Mucosa of rectum (tissue), 2 donors: ENCODE measurements around the gene IHH.

Experiments
- H3K27ac ChIP-seq, 2 donors: one replicate each; pipeline ENCODE4 v1.7.0; 2013; ENCODE audit warnings: inconsistent platforms in 2 of 2, low read depth in 2 of 2, low read length in 2 of 2
- H3K27me3 ChIP-seq, 2 donors: one replicate each; pipeline ENCODE4 v1.7.0; 2013; ENCODE audit warnings: low read length in 2 of 2; ENCODE audit not compliant: control insufficient read depth in 2 of 2, insufficient read depth in 2 of 2
- H3K36me3 ChIP-seq, 2 donors: one replicate each; pipeline ENCODE4 v1.7.0; 2013; ENCODE audit warnings: low read length in 2 of 2; ENCODE audit not compliant: control insufficient read depth in 2 of 2, insufficient read depth in 2 of 2
- H3K4me1 ChIP-seq, 2 donors: one replicate each; pipeline ENCODE4 v1.7.0; 2013; ENCODE audit warnings: low read length in 2 of 2, mild to moderate bottlenecking in 1 of 2; ENCODE audit not compliant: control insufficient read depth in 2 of 2, insufficient read depth in 2 of 2
- H3K4me3 ChIP-seq, 2 donors: one replicate each; pipeline ENCODE4 v1.7.0; 2013; ENCODE audit warnings: low read length in 2 of 2
- H3K9ac ChIP-seq, 2 donors: one replicate each; pipeline ENCODE4 v1.7.0; 2013; ENCODE audit warnings: low read length in 2 of 2, low read depth in 1 of 2, mild to moderate bottlenecking in 1 of 2
- H3K9me3 ChIP-seq, 2 donors: one replicate each; pipeline ENCODE4 v1.7.0; 2013; ENCODE audit warnings: low read length in 2 of 2; ENCODE audit not compliant: control insufficient read depth in 2 of 2
- donor health status: healthy.
- donor health status: Normal muscosa, but diverticular disease.

Gene IHH

DNA sequence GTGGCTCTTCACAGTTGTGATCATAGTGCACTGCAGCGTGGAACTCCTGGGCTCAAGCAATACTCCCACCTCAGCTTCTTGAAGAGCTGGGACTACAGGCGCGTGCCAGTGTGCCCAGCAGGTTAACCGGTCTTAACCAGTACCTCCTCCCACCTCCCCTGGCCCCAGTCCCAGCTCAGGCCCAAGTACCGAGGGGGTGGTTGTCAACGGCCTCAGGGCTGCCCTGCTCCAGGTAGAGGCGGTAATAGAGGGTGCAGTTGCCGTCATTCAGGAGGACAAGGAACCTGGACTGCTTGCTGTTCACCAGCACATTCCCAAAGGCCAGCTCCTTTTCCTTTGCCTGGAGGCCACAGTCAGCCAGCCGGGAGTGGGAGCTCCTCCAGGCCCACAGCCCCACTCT is 39.1 kb downstream of the IHH start:
- Histone ChIP-seq H3K36me3 (no peaks in the 10 kb centered on the region), H3K4me1 (no peaks in the 10 kb centered on the region), H3K4me3 (no peak overlapping the region), H3K9me3 (no peaks in the 10 kb centered on the region), H3K27ac (no peak overlapping the region), H3K9ac (no peak overlapping the region), H3K27me3 (no peaks in the 10 kb centered on the region)

DNA sequence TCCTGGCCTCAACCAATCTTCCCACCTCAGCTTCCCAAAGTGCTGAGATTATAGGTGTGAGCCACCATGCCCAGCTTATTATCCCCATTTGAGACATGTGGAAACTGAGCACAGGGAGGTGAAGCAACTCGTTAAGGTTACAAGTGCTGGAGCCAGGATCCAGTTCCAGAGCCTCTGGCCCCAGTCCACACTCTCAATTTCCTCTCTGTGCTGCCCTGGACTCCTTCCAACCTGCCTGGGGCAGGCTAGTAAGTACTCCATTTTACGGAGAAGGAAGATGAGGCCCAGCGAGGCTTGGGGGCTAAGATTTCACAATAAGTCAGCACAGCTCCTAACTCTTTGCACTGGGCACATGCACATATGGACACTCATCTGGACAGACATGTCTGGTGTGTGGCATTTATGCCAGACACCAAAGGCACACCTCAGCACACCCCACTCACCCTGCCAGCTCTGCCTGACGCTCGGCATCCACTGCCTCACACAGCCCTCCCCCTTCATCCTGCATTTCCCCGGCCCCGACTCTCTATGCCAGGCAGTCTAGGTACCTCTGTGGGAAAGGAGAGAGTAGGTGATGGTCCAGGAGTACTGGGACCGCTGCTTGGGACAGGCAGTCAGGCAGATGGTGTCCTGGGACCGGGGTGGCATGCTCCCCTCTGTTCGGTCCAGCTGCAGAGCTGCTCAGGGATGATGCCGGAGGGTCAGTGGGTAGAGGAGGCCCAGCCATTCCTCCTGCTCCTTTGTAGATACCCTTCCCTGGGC is 39.9 kb downstream of the IHH start:
- no peaks in the 10 kb centered on the region for H3K27me3 ChIP-seq
- H3K4me1 ChIP-seq, result no peaks in the 10 kb centered on the region
- no peaks in the 10 kb centered on the region for H3K9me3 ChIP-seq
- H3K36me3 ChIP-seq, result no peaks in the 10 kb centered on the region
- H3K9ac ChIP-seq, result no peak overlapping the region
- no peak overlapping the region for H3K27ac ChIP-seq
- H3K4me3 ChIP-seq, result no peak overlapping the region

DNA sequence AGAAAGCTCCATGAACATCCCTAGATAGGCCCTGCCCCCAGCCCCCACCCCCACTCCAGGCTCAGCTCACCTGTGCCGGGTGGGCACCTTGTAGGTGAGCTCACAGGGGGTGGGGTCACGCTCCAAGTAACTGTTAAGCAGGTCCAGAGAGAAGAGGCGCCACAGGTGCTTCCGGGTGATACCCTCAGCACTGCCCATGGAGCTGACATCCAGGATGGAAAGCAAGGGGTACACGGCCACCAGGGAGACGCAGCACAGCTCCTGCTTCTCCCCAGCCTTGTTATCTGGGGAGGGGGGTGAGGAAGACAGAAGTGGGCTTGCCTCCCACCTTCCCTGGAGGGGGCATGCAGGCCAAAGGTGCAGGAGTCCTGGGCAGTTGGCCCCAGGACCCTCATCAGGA is 41.3 kb downstream of the IHH start:
- H3K4me1 ChIP-seq, result no peaks in the 10 kb centered on the region
- no peaks in the 10 kb centered on the region for H3K36me3 ChIP-seq
- no peaks in the 10 kb centered on the region for H3K9me3 ChIP-seq
- H3K27ac ChIP-seq, result no peak overlapping the region
- H3K9ac ChIP-seq, result no peak overlapping the region
- no peaks in the 10 kb centered on the region for H3K27me3 ChIP-seq
- H3K4me3 ChIP-seq, result no peak overlapping the region

DNA sequence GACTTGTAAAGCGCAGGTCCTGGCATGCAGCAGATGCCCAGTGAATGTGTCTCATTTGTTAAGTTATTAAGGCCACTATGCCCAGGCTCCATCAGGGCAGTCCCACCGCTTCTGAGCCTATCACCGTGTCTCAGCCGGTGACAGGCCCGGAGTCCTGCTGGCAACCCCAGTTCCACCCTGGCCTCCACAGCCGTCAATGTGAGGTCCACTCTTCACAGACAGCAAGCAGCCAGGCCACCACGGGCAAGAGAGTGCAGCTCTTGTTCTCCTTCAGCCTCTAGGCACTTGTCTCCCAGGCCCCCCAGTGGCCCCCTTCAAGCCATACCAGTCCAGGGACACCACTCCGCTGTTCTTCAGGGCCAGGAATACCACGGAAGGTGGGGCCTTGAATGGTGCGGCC is 42.0 kb downstream of the IHH start:
- Histone ChIP-seq H3K27ac (no peak overlapping the region), H3K9ac (no peak overlapping the region), H3K36me3 (no peaks in the 10 kb centered on the region), H3K27me3 (no peaks in the 10 kb centered on the region), H3K4me1 (no peaks in the 10 kb centered on the region), H3K9me3 (no peaks in the 10 kb centered on the region), H3K4me3 (no peak overlapping the region)

DNA sequence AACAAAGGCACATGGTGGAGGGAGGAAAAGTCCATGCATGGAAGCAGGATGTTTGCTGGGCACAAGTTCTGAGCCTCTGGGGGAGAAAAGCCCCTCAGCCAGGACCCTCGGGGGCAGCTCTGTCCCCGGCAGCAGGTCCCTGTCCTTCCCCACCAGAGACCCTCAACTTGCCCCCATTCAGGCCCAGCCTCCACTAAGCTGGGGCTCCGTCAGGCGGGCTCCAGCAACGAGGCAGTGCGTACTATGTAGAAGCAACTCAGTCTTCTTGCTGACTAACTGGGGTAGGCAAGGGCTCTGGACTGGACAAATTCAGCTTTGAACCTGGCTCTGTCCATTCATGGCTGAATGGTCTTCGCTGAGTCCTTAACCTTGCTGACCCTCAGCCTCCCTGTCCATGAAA is 42.4 kb downstream of the IHH start:
- no peak overlapping the region for H3K4me3 ChIP-seq
- H3K4me1 ChIP-seq, result no peaks in the 10 kb centered on the region
- no peaks in the 10 kb centered on the region for H3K9me3 ChIP-seq
- H3K9ac ChIP-seq, result no peak overlapping the region
- no peaks in the 10 kb centered on the region for H3K27me3 ChIP-seq
- no peak overlapping the region for H3K27ac ChIP-seq
- no peaks in the 10 kb centered on the region for H3K36me3 ChIP-seq

DNA sequence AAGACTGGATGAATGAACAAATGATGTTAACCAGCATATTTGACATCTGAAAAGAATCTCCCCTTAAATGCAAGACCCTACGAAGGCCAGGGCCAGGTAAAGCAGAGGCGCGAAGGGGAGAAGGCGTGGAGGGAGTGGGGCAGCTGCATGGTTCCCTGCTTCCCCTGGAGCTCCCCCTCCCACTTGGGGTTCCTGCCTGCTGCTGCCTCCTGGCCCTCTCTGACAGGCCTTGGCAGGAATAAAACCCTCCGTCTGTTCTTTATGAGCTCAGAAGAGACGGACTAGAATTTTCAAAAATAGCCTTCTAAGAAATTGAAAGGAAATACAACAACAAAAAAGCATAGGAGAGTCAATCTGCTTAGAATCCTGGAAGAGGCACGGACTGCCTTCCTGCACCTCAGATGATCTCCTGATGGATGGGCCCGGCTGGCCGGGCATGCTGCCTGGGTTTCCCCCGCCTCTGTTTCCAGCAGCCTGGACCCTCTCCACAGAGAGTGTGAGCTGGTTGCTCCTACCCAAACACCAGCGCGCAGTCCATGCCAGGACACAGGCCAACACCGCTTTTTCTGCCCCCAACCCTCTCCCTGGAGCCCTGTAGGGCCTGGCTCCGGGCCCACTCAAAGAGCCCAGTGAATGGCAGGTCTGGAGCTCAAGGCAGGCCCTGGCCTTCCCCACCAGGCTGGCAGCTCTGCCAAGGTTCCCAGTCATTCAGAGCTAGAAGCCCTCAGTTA is 43.4 kb downstream of the IHH start:
- Histone ChIP-seq H3K36me3 (no peaks in the 10 kb centered on the region), H3K27me3 (no peaks in the 10 kb centered on the region), H3K9ac (no peak overlapping the region), H3K27ac (no peak overlapping the region), H3K9me3 (no peaks in the 10 kb centered on the region), H3K4me3 (no peak overlapping the region), H3K4me1 (no peaks in the 10 kb centered on the region)

DNA sequence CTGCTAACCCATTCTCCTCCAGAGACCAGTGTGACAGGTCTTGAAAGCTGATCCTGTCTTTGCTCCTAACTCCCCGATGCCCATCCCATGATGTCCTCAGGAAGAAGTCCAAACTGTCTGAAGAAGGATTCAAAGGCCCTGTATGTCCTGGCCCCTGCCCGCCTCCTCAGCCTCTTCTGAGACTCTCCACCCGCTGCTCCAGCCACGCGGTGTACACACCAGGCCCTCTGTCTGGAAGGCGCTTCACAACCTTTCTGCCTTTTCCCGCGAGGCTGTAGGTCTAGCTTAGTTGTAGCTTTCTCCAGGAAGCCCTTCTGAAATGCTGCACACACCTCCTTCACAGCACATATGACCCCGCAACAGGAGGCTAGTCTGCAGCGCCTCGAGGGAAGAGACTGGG is 44.0 kb downstream of the IHH start:
- H3K27me3 ChIP-seq, result no peaks in the 10 kb centered on the region
- no peaks in the 10 kb centered on the region for H3K36me3 ChIP-seq
- no peak overlapping the region for H3K27ac ChIP-seq
- no peak overlapping the region for H3K9ac ChIP-seq
- no peaks in the 10 kb centered on the region for H3K9me3 ChIP-seq
- no peaks in the 10 kb centered on the region for H3K4me1 ChIP-seq
- H3K4me3 ChIP-seq, result no peak overlapping the region

DNA sequence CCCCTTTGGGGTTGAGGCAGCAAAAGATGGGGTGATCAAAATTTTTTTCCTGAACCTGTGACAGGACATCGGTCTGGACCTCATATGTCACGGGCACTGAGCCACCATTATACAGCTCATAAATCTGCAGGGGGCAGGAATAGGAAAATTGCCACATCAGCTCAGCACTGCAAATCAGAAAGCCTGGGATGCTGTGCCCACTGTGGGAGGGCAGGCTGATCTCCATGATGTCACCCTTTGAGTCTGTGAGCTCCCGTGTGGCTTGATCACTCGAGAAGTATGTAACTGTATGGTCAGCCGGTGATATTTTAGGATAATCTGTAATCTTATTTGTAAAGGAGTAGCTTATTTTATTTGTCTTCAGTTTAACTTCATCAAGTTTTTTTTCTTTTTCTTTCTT is 49.8 kb downstream of the IHH start:
- Histone ChIP-seq H3K4me3 (no peak overlapping the region), H3K4me1 (no peaks in the 10 kb centered on the region), H3K9ac (no peak overlapping the region), H3K27me3 (peaks cover 0 to 6% of the 10 kb centered on the region in 2 donors), H3K36me3 (no peaks in the 10 kb centered on the region), H3K27ac (no peak overlapping the region), H3K9me3 (no peaks in the 10 kb centered on the region)

DNA sequence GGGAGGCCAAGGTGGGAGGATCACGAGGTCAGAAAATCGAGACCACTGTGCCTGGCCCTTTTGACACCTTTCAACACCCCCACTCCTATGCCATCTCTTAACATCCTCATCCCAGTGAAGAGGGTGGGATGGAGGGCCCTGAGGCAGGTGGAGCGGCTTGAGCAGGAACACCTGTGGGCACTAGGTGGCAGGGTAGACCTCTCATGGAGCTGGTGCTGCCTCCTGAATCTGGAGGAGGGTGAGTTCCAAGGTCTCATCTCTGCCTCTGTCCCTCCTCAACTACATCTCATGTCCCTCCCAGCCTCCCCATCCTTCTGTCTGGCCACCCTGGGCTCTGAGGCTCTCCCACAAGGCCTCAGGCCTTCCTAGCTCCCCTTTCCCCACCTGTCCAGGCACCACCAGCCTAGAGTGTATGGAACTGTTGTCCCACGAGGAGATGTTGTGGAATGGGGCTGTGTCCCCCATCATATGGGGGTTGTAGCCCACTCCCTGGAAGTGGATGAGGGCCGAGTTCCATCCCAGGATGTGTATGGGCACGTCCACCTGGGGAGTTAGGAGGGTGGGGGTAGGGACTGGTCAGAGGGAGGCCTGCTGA is 50.5 kb downstream of the IHH start:
- Histone ChIP-seq H3K4me3 (no peak overlapping the region), H3K9ac (no peak overlapping the region), H3K4me1 (no peaks in the 10 kb centered on the region), H3K27me3 (peaks cover 0 to 6% of the 10 kb centered on the region in 2 donors), H3K9me3 (no peaks in the 10 kb centered on the region), H3K36me3 (no peaks in the 10 kb centered on the region), H3K27ac (no peak overlapping the region)

DNA sequence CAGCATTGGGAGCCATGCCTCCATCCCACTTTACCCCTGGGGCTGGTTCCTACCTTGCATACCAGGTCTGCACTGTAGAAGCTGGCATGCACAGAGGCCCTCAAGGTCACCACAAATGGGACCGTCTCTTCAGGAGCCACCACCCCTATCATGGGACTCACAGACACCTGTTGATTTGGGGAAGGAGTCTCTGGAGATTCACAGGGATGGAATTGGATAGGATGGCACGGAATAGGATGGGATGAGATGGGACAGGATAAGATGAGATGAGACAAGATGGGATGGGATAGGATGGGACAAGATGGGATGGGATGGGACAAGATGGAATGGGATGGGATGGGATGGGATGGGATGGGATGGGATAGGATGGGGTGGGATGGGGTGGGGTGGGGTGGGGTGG is 51.4 kb downstream of the IHH start:
- Histone ChIP-seq H3K9ac (no peak overlapping the region), H3K4me3 (no peak overlapping the region), H3K4me1 (no peaks in the 10 kb centered on the region), H3K9me3 (no peaks in the 10 kb centered on the region), H3K27ac (no peak overlapping the region), H3K36me3 (no peaks in the 10 kb centered on the region), H3K27me3 (peaks cover 0 to 8% of the 10 kb centered on the region in 2 donors)
